OCI-LY7 (cell line): ENCODE results near the gene ZBTB20. TPM values are rescaled to one million over a fixed set of nuclear protein-coding genes. Genes with fewer than 3 reads are reported as not detected.
A peak's percentile ranks its signal among the peaks of the same experiment; 100 is the strongest.

Experiments
- BruUV-seq: library from RNA; stranded (reverse); fragments of 400-500 nt; replicated peaks from 2 replicates; lab custom pipeline; 2021; lab: Mats Ljungman, UMichigan
- CTCF ChIA-PET: fragments of 300-600 bp; sonication (Branson Sonifier 250); formaldehyde crosslinking; loops from one replicate; lab custom pipeline; 2022; ENCODE audit warnings: antibody characterized with exemption; ENCODE audit not compliant: unreplicated experiment; lab: Charles Lee
- POLR2A ChIA-PET: fragments of 300-600 bp; sonication (Branson Sonifier 250); formaldehyde crosslinking; loops from one replicate; lab custom pipeline; 2022; ENCODE audit warnings: antibody characterized with exemption; lab: Charles Lee
- DNase-seq: peaks from one replicate; pipeline ENCODE4 v3.0.0-alpha.2; 2015; ENCODE audit warnings: low spot score
- H2AFZ ChIP-seq: fragments of 200-600 bp; sonication (generic), shearing (Covaris generic); 2 replicates; pipeline ENCODE4 v1.6.1; 2014; ENCODE audit warnings: mild to moderate bottlenecking, antibody characterized with exemption, low read length, moderate library complexity
- H3K27ac ChIP-seq: fragments of 200-600 bp; sonication (generic); 2 replicates; pipeline ENCODE4 v1.5.1; 2014; ENCODE audit warnings: mixed run types, low read depth, mild to moderate bottlenecking, moderate library complexity, low read length, inconsistent platforms; ENCODE audit not compliant: poor library complexity, severe bottlenecking
- H3K36me3 ChIP-seq: fragments of 200-600 bp; sonication (generic); 2 replicates; pipeline ENCODE4 v1.6.1; 2014; ENCODE audit warnings: mild to moderate bottlenecking, antibody characterized with exemption, low read length, moderate library complexity, mixed read lengths; ENCODE audit not compliant: insufficient read depth
- H3K4me1 ChIP-seq: fragments of 200-600 bp; sonication (generic); 2 replicates; pipeline ENCODE4 v1.5.1; 2014; ENCODE audit warnings: mild to moderate bottlenecking, low read length; ENCODE audit not compliant: insufficient read depth, poor library complexity, severe bottlenecking
- H3K4me2 ChIP-seq: fragments of 200-600 bp; sonication (generic); 2 replicates; pipeline ENCODE4 v1.6.1; 2014; ENCODE audit warnings: mild to moderate bottlenecking, low read length
- H3K4me3 ChIP-seq: fragments of 200-600 bp; sonication (generic); 2 replicates; pipeline ENCODE4 v1.5.1; 2014; ENCODE audit warnings: mild to moderate bottlenecking, low read depth, low read length; ENCODE audit not compliant: poor library complexity, severe bottlenecking
- H3K79me2 ChIP-seq: fragments of 200-600 bp; sonication (generic); 2 replicates; pipeline ENCODE4 v1.6.1; 2016; ENCODE audit warnings: low read depth, mild to moderate bottlenecking, low read length, moderate library complexity, mixed read lengths; ENCODE audit not compliant: insufficient read depth
- H3K9me2 ChIP-seq: fragments of 200-600 bp; sonication (generic); 2 replicates; pipeline ENCODE4 v1.6.1; 2016; ENCODE audit warnings: mild to moderate bottlenecking, low read length, mixed read lengths; ENCODE audit not compliant: insufficient read depth
- H3K9me3 ChIP-seq: fragments of 200-600 bp; sonication (generic); 2 replicates; pipeline ENCODE4 v1.6.1; 2014; ENCODE audit warnings: mild to moderate bottlenecking, mixed run types, low read length, mixed read lengths
- H4K20me1 ChIP-seq: fragments of 200-600 bp; sonication (generic); 2 replicates; pipeline ENCODE4 v1.6.1; 2014; ENCODE audit warnings: mild to moderate bottlenecking, antibody characterized with exemption, low read length, moderate library complexity, mixed read lengths; ENCODE audit not compliant: insufficient read depth
- CTCF ChIP-seq: fragments of 200-600 bp; sonication (generic); conservative IDR thresholded peaks from 2 replicates; pipeline ENCODE4 v1.5.1; 2014; ENCODE audit warnings: mild to moderate bottlenecking, antibody characterized with exemption, low read length, moderate library complexity, mixed read lengths
- EZH2phosphoT487 ChIP-seq: fragments of 200-600 bp; sonication (generic); IDR thresholded peaks from 2 replicates; pipeline ENCODE4 v1.6.1; 2018; ENCODE audit warnings: low read depth, borderline replicate concordance, mild to moderate bottlenecking, mixed run types, antibody characterized with exemption, low read length, moderate library complexity, mixed read lengths
- intact Hi-C: fragments of 100-400 bp; cut with micrococcal nuclease; formaldehyde crosslinking; loops from one replicate; pipeline ENCODE4 v1.10.0; 2022; ENCODE audit not compliant: unreplicated experiment
- total RNA-seq, 2 experiments: library from RNA; depleted of rRNA in 1 of 2; stranded (reverse); fragments of >200 nt in 1 of 2; shearing (Covaris generic) in 1 of 2; gene quantifications; 2 replicates each; pipeline ENCODE4 v1.2.3, GENCODE V29; 2014 to 2022

Gene ZBTB20
- total RNA-seq, 2 experiments from 2014 or later, result 5.5 to 11.8 TPM

DNA sequence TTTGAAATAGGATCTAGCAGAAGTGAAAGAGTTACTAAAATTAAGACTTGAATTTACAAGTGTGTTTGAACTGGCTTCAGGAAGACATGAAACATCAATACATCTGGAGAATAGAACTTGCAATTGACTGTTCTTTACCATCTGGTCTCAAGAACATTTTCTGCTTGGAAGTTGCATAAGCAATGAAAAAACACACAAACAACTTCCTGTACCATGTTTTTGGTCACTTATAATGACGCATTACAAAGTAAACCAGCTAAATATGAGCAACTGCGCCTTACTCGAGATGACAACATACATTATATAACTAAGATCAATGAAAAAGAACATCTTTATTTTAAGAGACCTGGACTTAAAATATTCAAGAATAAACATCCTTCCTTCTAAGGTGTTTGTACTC lies 740.8 kb downstream of the ZBTB20 start:
- BruUV-seq, result no TSS peak
- H4K20me1 ChIP-seq, result no peaks in the 10 kb centered on the region
- no peak for DNase-seq
- intact Hi-C loops, result no loop called here
- H3K4me3 ChIP-seq, result no peak overlapping the region
- H3K27ac ChIP-seq, result no peak overlapping the region
- no peaks in the 10 kb centered on the region for H3K9me2 ChIP-seq
- H3K79me2 ChIP-seq, result no peaks in the 10 kb centered on the region
- no peaks in the 10 kb centered on the region for H3K4me1 ChIP-seq
- ChIA-PET CTCF (no interaction called here), POLR2A (interaction anchor here (0.6 to 2.5 kb wide), 6 partner anchors 12 to 98 kb away, joined by 3 to 11 read pairs (median 4); no protein-coding TSS in a partner anchor)
- H3K4me2 ChIP-seq, result no peak overlapping the region
- H3K9me3 ChIP-seq, result no peaks in the 10 kb centered on the region
- H2AFZ ChIP-seq, result no peak overlapping the region
- no peaks in the 10 kb centered on the region for H3K36me3 ChIP-seq
- TF ChIP-seq CTCF (no peak), EZH2phosphoT487 (no peak)

GRCh38 chr3:114405202-114405990 lies 741.7 kb downstream of the ZBTB20 start:
- H3K9me2 ChIP-seq, result no peaks in the 10 kb centered on the region
- no peaks in the 10 kb centered on the region for H3K79me2 ChIP-seq
- TF ChIP-seq CTCF (no peak), EZH2phosphoT487 (no peak)
- no peak overlapping the region for H3K4me2 ChIP-seq
- no peaks in the 10 kb centered on the region for H4K20me1 ChIP-seq
- H3K4me3 ChIP-seq, result no peak overlapping the region
- BruUV-seq, result no TSS peak
- ChIA-PET CTCF (interaction anchor here (1.0 to 1.9 kb wide), 2 partner anchors 13 to 20 kb away, joined by 3 to 9 read pairs; no protein-coding TSS in a partner anchor), POLR2A (interaction anchor here (0.6 to 2.5 kb wide), 12 partner anchors 11 to 350 kb away, joined by 3 to 11 read pairs (median 5); no protein-coding TSS in a partner anchor)
- peak; percentile 16 for DNase-seq
- no peak overlapping the region for H3K27ac ChIP-seq
- H3K36me3 ChIP-seq, result no peaks in the 10 kb centered on the region
- intact Hi-C loops, result no loop called here
- H3K9me3 ChIP-seq, result no peaks in the 10 kb centered on the region
- H2AFZ ChIP-seq, result no peak overlapping the region
- H3K4me1 ChIP-seq, result no peaks in the 10 kb centered on the region

GRCh38 chr3:114404590-114404989 lies 742.5 kb downstream of the ZBTB20 start:
- intact Hi-C loops, result no loop called here
- H3K9me3 ChIP-seq, result no peaks in the 10 kb centered on the region
- TF ChIP-seq CTCF (no peak), EZH2phosphoT487 (no peak)
- H3K36me3 ChIP-seq, result no peaks in the 10 kb centered on the region
- CTCF ChIA-PET, result interaction anchor here (1.0 to 1.9 kb wide), 2 partner anchors 14 to 19 kb away, joined by 3 to 9 read pairs; no protein-coding TSS in a partner anchor
- H3K4me3 ChIP-seq, result no peak overlapping the region
- H3K4me2 ChIP-seq, result no peak overlapping the region
- no peak for DNase-seq
- no peaks in the 10 kb centered on the region for H3K79me2 ChIP-seq
- no peaks in the 10 kb centered on the region for H3K9me2 ChIP-seq
- H3K4me1 ChIP-seq, result no peaks in the 10 kb centered on the region
- POLR2A ChIA-PET, result interaction anchor here (0.6 to 2.5 kb wide), 12 partner anchors 8 to 349 kb away, joined by 3 to 11 read pairs (median 5); no protein-coding TSS in a partner anchor
- no peaks in the 10 kb centered on the region for H4K20me1 ChIP-seq
- BruUV-seq, result no TSS peak
- H3K27ac ChIP-seq, result no peak overlapping the region
- no peak overlapping the region for H2AFZ ChIP-seq
